ENCODE data around the gene GATAD2A.

- TF ChIP-seq CTCF (IDR thresholded peaks at IDR 0.05; ENCODE audit: borderline replicate concordance, extremely low read depth, low read length, poor library complexity, severe bottlenecking) (no peak), EZH2 (IDR thresholded peaks at IDR 0.05; ENCODE audit: borderline replicate concordance, low read depth, low read length, severe bottlenecking) (no peak)
These were observed 88.5 kb downstream of the GATAD2A start for GRCh38 chr19:19493841-19494546.

Data from DND-41 (cell line).